AG09309 (cell line): Measurements from ENCODE around the gene PLB1.

Experiments
- DNase-seq: peaks from one replicate; pipeline ENCODE4 v3.0.0-alpha.2; 2010; ENCODE audit warnings: low read depth
- H3K4me3 ChIP-seq: 2 replicates; pipeline ENCODE4 v1.5.1; 2011; ENCODE audit warnings: mild to moderate bottlenecking, low read depth, low read length, moderate library complexity; ENCODE audit not compliant: control insufficient read depth
- TF ChIP-seq, protein P1 (sequence below): IDR thresholded peaks from 2 replicates; pipeline ENCODE4 v1.5.1; 2011; ENCODE audit warnings: mild to moderate bottlenecking, low read depth, low read length, inconsistent platforms; ENCODE audit not compliant: insufficient read depth, control insufficient read depth; ENCODE audit errors: missing control alignments

PLB1 gene

GRCh38 chr2:28612131-28612812 is 116.4 kb downstream of the PLB1 start:
- TF ChIP-seq, protein P1, sequence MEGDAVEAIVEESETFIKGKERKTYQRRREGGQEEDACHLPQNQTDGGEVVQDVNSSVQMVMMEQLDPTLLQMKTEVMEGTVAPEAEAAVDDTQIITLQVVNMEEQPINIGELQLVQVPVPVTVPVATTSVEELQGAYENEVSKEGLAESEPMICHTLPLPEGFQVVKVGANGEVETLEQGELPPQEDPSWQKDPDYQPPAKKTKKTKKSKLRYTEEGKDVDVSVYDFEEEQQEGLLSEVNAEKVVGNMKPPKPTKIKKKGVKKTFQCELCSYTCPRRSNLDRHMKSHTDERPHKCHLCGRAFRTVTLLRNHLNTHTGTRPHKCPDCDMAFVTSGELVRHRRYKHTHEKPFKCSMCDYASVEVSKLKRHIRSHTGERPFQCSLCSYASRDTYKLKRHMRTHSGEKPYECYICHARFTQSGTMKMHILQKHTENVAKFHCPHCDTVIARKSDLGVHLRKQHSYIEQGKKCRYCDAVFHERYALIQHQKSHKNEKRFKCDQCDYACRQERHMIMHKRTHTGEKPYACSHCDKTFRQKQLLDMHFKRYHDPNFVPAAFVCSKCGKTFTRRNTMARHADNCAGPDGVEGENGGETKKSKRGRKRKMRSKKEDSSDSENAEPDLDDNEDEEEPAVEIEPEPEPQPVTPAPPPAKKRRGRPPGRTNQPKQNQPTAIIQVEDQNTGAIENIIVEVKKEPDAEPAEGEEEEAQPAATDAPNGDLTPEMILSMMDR: no peak
- H3K4me3 ChIP-seq: no peak overlapping the region
- no peak for DNase-seq

DNA sequence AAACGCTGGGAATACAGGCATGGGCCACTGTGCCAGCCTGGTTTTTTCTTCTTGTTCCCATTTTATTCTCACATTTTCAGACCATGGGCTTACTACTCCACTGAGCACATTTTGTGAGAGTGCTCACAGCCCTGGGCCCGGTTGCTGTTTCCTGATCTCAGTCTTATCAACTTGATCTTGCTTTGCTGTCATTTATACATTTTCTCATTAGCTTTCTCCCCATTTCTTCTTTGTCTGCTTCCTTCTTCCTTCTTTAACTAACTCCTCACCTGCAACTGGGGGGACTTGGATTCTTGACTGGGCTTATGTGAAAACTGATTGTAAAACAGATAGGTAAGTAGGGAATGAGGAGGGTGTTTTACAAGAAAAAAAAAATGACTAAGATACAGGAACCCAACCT is 117.3 kb downstream of the PLB1 start:
- no peak for DNase-seq
- H3K4me3 ChIP-seq: no peak overlapping the region
- TF ChIP-seq, protein P1: no peak

- TF ChIP-seq, protein P1: no peak
- no peak overlapping the region for H3K4me3 ChIP-seq
- no peak for DNase-seq
Measured at GRCh38 chr2:28613633-28614501, 118.0 kb downstream of the PLB1 start.

DNA sequence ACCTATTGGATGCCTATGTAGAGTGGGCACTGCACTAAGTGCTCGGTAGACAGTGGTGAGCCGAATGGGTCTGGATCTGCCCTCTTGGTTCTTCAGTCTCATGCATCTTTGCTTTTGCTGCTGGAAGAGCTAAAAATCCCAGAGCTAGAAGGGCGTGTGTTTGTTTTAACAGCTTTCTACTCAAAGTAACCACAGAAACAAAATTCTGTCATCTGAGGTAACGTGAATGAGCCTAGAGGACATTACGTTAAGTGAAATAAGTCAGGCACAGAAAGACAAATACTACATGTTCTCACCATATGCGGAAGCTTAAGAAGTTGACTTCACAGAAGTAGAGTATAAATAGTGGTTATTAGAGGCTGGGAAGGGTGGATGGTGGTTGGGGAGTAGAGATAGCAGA is 119.8 kb downstream of the PLB1 start:
- no peak overlapping the region for H3K4me3 ChIP-seq
- TF ChIP-seq, protein P1: no peak
- DNase-seq: no peak

- DNase-seq: no peak
- TF ChIP-seq, protein P1: no peak
Measured at GRCh38 chr2:28616396-28616999, 120.6 kb downstream of the PLB1 start.

GRCh38 chr2:28617502-28618184 is 121.8 kb downstream of the PLB1 start:
- TF ChIP-seq, protein P1: no peak
- no peak for DNase-seq
- H3K4me3 ChIP-seq: no peak overlapping the region

More at GRCh38 chr2:28616396-28616999, 120.6 kb downstream of the PLB1 start:
- no peak overlapping the region for H3K4me3 ChIP-seq
